Measurements from ENCODE around the gene SELENOI. TPM values are rescaled to one million over a fixed set of nuclear protein-coding genes. Genes with fewer than 3 reads are reported as not detected.

The SELENOI gene
- total RNA-seq, 1 experiment from 2014 or later: 75.4 TPM

- CTCF ChIA-PET: no interaction called here
- H3K27ac Mint-ChIP-seq (ENCODE audit: unreplicated experiment): no peak overlapping the region
- DNase-seq: no peak
- no peaks in the 10 kb centered on the region for H3K36me3 Mint-ChIP-seq (ENCODE audit: insufficient read depth, unreplicated experiment)
- no peak overlapping the region for H3K4me3 Mint-ChIP-seq (ENCODE audit: low read depth, unreplicated experiment)
- TF ChIP-seq CTCF (IDR thresholded peaks at IDR 0.05; ENCODE audit: unreplicated experiment): no peak
- intact Hi-C loops (cut with micrococcal nuclease; ENCODE audit: unreplicated experiment): no loop called here
- no peaks in the 10 kb centered on the region for H3K27me3 Mint-ChIP-seq (ENCODE audit: unreplicated experiment)
- no peaks in the 10 kb centered on the region for H3K4me1 Mint-ChIP-seq (ENCODE audit: low read depth, unreplicated experiment)
- no peaks in the 10 kb centered on the region for H3K9me3 Mint-ChIP-seq (ENCODE audit: low read depth, unreplicated experiment)
- no TSS peak for BruUV-seq (replicated peaks)
Measured at GRCh38 chr2:26423750-26424149, 77.8 kb downstream of the SELENOI start.

GRCh38 chr2:26424221-26424620, 78.3 kb downstream of the SELENOI start:
- no peak for TF ChIP-seq CTCF (IDR thresholded peaks at IDR 0.05; ENCODE audit: unreplicated experiment)
- no peak overlapping the region for H3K4me3 Mint-ChIP-seq (ENCODE audit: low read depth, unreplicated experiment)
- no peaks in the 10 kb centered on the region for H3K9me3 Mint-ChIP-seq (ENCODE audit: low read depth, unreplicated experiment)
- intact Hi-C loops (cut with micrococcal nuclease; ENCODE audit: unreplicated experiment): no loop called here
- H3K36me3 Mint-ChIP-seq (ENCODE audit: insufficient read depth, unreplicated experiment): no peaks in the 10 kb centered on the region
- no peaks in the 10 kb centered on the region for H3K4me1 Mint-ChIP-seq (ENCODE audit: low read depth, unreplicated experiment)
- BruUV-seq (replicated peaks): no TSS peak
- no peak for DNase-seq
- no peaks in the 10 kb centered on the region for H3K27me3 Mint-ChIP-seq (ENCODE audit: unreplicated experiment)
- H3K27ac Mint-ChIP-seq (ENCODE audit: unreplicated experiment): no peak overlapping the region
- CTCF ChIA-PET: no interaction called here

GRCh38 chr2:26428846-26429245, 82.9 kb downstream of the SELENOI start:
- peaks cover 6% of the 10 kb centered on the region for H3K4me1 Mint-ChIP-seq (ENCODE audit: low read depth, unreplicated experiment)
- CTCF ChIA-PET: no interaction called here
- no peaks in the 10 kb centered on the region for H3K9me3 Mint-ChIP-seq (ENCODE audit: low read depth, unreplicated experiment)
- H3K36me3 Mint-ChIP-seq (ENCODE audit: insufficient read depth, unreplicated experiment): no peaks in the 10 kb centered on the region
- TF ChIP-seq CTCF (IDR thresholded peaks at IDR 0.05; ENCODE audit: unreplicated experiment): no peak
- H3K4me3 Mint-ChIP-seq (ENCODE audit: low read depth, unreplicated experiment): no peak overlapping the region
- BruUV-seq (replicated peaks): no TSS peak
- no peak for DNase-seq
- no peaks in the 10 kb centered on the region for H3K27me3 Mint-ChIP-seq (ENCODE audit: unreplicated experiment)
- intact Hi-C loops (cut with micrococcal nuclease; ENCODE audit: unreplicated experiment): no loop called here
- no peak overlapping the region for H3K27ac Mint-ChIP-seq (ENCODE audit: unreplicated experiment)

GRCh38 chr2:26429779-26430578, 84.0 kb downstream of the SELENOI start:
- no peaks in the 10 kb centered on the region for H3K27me3 Mint-ChIP-seq (ENCODE audit: unreplicated experiment)
- BruUV-seq (replicated peaks): no TSS peak
- H3K4me1 Mint-ChIP-seq (ENCODE audit: low read depth, unreplicated experiment): peaks cover 12% of the 10 kb centered on the region
- DNase-seq: peak; percentile 6
- CTCF ChIA-PET: no interaction called here
- H3K9me3 Mint-ChIP-seq (ENCODE audit: low read depth, unreplicated experiment): no peaks in the 10 kb centered on the region
- no peak overlapping the region for H3K4me3 Mint-ChIP-seq (ENCODE audit: low read depth, unreplicated experiment)
- H3K36me3 Mint-ChIP-seq (ENCODE audit: insufficient read depth, unreplicated experiment): no peaks in the 10 kb centered on the region
- intact Hi-C loops (cut with micrococcal nuclease; ENCODE audit: unreplicated experiment): no loop called here
- TF ChIP-seq CTCF (IDR thresholded peaks at IDR 0.05; ENCODE audit: unreplicated experiment): no peak
- H3K27ac Mint-ChIP-seq (ENCODE audit: unreplicated experiment): no peak overlapping the region

Measured in Calu3 (cell line).